Astrocyte (in vitro differentiated cells and primary cell): ENCODE data around the gene IL17D. TPM values are rescaled to one million over a fixed set of nuclear protein-coding genes. Genes with fewer than 3 reads are reported as not detected.

Experiments used
- DNase-seq: peaks from one replicate; pipeline ENCODE4 v3.0.0-alpha.2; 2010; ENCODE audit warnings: low read depth
- FAIRE-seq: peaks from 2 replicates; lab custom pipeline; 2011; peaks lifted over from hg19 to GRCh38; lab: Jason Lieb, UNC
- H2AFZ ChIP-seq: 2 replicates; pipeline ENCODE4 v1.6.0; 2012; ENCODE audit warnings: low read depth, low read length, inconsistent platforms
- H3K27ac ChIP-seq: 2 replicates; pipeline ENCODE4 v1.5.1; 2011; ENCODE audit warnings: low read depth, low read length, inconsistent platforms
- H3K27me3 ChIP-seq: 2 replicates; pipeline ENCODE4 v1.6.0; 2011; ENCODE audit warnings: low read length, inconsistent platforms; ENCODE audit not compliant: insufficient read depth
- H3K36me3 ChIP-seq: 2 replicates; pipeline ENCODE4 v1.5.1; 2011; ENCODE audit warnings: low read length, inconsistent platforms; ENCODE audit not compliant: insufficient read depth
- H3K4me1 ChIP-seq: 2 replicates; pipeline ENCODE4 v1.5.1; 2011; ENCODE audit warnings: low read length, inconsistent platforms; ENCODE audit not compliant: insufficient read depth
- H3K4me2 ChIP-seq: 2 replicates; pipeline ENCODE4 v1.6.0; 2012; ENCODE audit warnings: low read length, inconsistent platforms
- H3K4me3 ChIP-seq: 2 replicates; pipeline ENCODE4 v1.5.1; 2011; ENCODE audit warnings: low read depth, mild to moderate bottlenecking, low read length, inconsistent platforms; ENCODE audit not compliant: insufficient read depth
- H3K79me2 ChIP-seq: 2 replicates; pipeline ENCODE4 v1.6.0; 2012; ENCODE audit warnings: mild to moderate bottlenecking, low read length, inconsistent platforms; ENCODE audit not compliant: insufficient read depth
- H3K9ac ChIP-seq: 2 replicates; pipeline ENCODE4 v1.6.0; 2012; ENCODE audit warnings: mild to moderate bottlenecking, low read length, inconsistent platforms
- H3K9me3 ChIP-seq: 2 replicates; pipeline ENCODE4 v1.5.1; 2012; ENCODE audit warnings: low read depth, mild to moderate bottlenecking, low read length, inconsistent platforms; ENCODE audit not compliant: insufficient read depth
- H4K20me1 ChIP-seq: 2 replicates; pipeline ENCODE4 v1.6.0; 2012; ENCODE audit warnings: low read length, inconsistent platforms; ENCODE audit not compliant: insufficient read depth
- H3K27ac Mint-ChIP-seq: one replicate; pipeline ENCODE4 v1.8.0; 2021; ENCODE audit warnings: mild to moderate bottlenecking, mixed read lengths; ENCODE audit not compliant: unreplicated experiment
- H3K27me3 Mint-ChIP-seq: one replicate; pipeline ENCODE4 v1.8.0; 2021; ENCODE audit warnings: low read depth, mixed read lengths; ENCODE audit not compliant: unreplicated experiment
- H3K36me3 Mint-ChIP-seq: one replicate; pipeline ENCODE4 v1.8.0; 2021; ENCODE audit warnings: low read depth, mixed read lengths; ENCODE audit not compliant: unreplicated experiment
- H3K4me1 Mint-ChIP-seq: one replicate; pipeline ENCODE4 v1.8.0; 2021; ENCODE audit warnings: low read depth, mixed read lengths; ENCODE audit not compliant: unreplicated experiment
- H3K4me3 Mint-ChIP-seq: one replicate; pipeline ENCODE4 v1.8.0; 2021; ENCODE audit warnings: mild to moderate bottlenecking, moderate library complexity, mixed read lengths; ENCODE audit not compliant: unreplicated experiment
- H3K9me3 Mint-ChIP-seq: one replicate; pipeline ENCODE4 v1.8.0; 2021; ENCODE audit warnings: mild to moderate bottlenecking, mixed read lengths; ENCODE audit not compliant: unreplicated experiment
- EZH2 ChIP-seq: IDR thresholded peaks from 2 replicates; pipeline ENCODE4 v1.6.1; 2012; ENCODE audit warnings: mild to moderate bottlenecking, low read length, inconsistent platforms; ENCODE audit not compliant: insufficient read depth
- total RNA-seq: library from RNA; stranded (reverse); gene quantifications from 2 replicates; pipeline ENCODE4 v1.2.1, GENCODE V29; 2021
- TF ChIP-seq, protein P1 (sequence below): IDR thresholded peaks from 2 replicates; pipeline ENCODE4 v1.5.1; 2011; ENCODE audit warnings: low read depth, mild to moderate bottlenecking, inconsistent platforms, low read length, moderate library complexity; ENCODE audit not compliant: insufficient read depth

IL17D gene
- total RNA-seq, 1 donor from 2014 or later, result 1.9 TPM

DNA sequence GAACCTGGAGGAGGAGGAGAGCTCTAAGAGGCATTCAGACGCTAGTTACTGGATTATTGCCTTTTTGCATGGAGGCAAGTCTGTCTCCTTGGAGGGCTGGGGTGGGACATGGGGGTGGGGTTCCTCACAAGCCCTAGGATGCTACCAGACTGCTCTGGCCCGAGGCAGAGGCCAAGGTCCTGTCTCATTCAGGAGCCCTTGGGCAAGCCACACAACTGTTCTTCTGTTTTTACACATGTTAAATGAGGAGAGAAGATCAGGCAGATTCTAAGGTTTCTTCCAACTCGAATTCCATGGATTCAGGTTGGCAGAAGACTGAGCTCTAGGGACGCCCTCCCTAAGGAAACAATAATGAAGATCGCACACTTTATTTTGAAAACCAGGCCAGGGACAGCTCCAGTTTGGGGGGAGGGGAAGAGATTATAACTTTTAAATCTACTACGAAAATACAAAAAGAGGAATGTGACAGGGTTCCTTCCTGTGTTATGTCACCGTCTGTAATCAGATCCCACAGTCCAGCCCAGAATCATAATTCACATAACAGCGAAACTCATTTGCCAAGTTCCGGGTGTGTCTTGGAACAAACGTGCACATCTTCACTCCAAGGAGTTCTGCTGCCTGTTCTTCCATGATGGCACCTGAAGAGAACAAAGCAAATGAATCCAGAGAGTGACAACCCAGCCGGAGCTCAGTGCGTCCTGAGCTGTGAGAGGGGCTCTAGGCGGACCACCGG, 25.2 kb downstream of the IL17D start:
- H3K79me2 ChIP-seq, result no peaks in the 10 kb centered on the region
- H3K4me1 Mint-ChIP-seq, result no peaks in the 10 kb centered on the region
- H3K9me3 ChIP-seq, result no peaks in the 10 kb centered on the region
- H3K4me3 Mint-ChIP-seq, result no peak overlapping the region
- no peak for FAIRE-seq
- H3K36me3 Mint-ChIP-seq, result no peaks in the 10 kb centered on the region
- DNase-seq, result no peak
- H3K27ac ChIP-seq, result no peak overlapping the region
- H2AFZ ChIP-seq, result no peak overlapping the region
- H4K20me1 ChIP-seq, result no peaks in the 10 kb centered on the region
- H3K4me2 ChIP-seq, result no peak overlapping the region
- H3K4me1 ChIP-seq, result no peaks in the 10 kb centered on the region
- no peak overlapping the region for H3K27ac Mint-ChIP-seq
- no peak overlapping the region for H3K4me3 ChIP-seq
- H3K36me3 ChIP-seq, result no peaks in the 10 kb centered on the region
- no peaks in the 10 kb centered on the region for H3K27me3 ChIP-seq
- H3K27me3 Mint-ChIP-seq, result peaks cover 4% of the 10 kb centered on the region
- H3K9me3 Mint-ChIP-seq, result peaks cover 4% of the 10 kb centered on the region
- H3K9ac ChIP-seq, result no peak overlapping the region
- TF ChIP-seq, protein P1, sequence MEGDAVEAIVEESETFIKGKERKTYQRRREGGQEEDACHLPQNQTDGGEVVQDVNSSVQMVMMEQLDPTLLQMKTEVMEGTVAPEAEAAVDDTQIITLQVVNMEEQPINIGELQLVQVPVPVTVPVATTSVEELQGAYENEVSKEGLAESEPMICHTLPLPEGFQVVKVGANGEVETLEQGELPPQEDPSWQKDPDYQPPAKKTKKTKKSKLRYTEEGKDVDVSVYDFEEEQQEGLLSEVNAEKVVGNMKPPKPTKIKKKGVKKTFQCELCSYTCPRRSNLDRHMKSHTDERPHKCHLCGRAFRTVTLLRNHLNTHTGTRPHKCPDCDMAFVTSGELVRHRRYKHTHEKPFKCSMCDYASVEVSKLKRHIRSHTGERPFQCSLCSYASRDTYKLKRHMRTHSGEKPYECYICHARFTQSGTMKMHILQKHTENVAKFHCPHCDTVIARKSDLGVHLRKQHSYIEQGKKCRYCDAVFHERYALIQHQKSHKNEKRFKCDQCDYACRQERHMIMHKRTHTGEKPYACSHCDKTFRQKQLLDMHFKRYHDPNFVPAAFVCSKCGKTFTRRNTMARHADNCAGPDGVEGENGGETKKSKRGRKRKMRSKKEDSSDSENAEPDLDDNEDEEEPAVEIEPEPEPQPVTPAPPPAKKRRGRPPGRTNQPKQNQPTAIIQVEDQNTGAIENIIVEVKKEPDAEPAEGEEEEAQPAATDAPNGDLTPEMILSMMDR, result no peak
- TF ChIP-seq EZH2, result no peak

GRCh38 chr13:20729633-20730585, 26.4 kb downstream of the IL17D start:
- H3K27me3 ChIP-seq, result no peaks in the 10 kb centered on the region
- no peaks in the 10 kb centered on the region for H3K4me1 ChIP-seq
- no peak overlapping the region for H3K9ac ChIP-seq
- H3K27me3 Mint-ChIP-seq, result peaks cover 5% of the 10 kb centered on the region
- H4K20me1 ChIP-seq, result no peaks in the 10 kb centered on the region
- no peak overlapping the region for H3K4me3 Mint-ChIP-seq
- H3K9me3 ChIP-seq, result no peaks in the 10 kb centered on the region
- no peaks in the 10 kb centered on the region for H3K4me1 Mint-ChIP-seq
- no peak overlapping the region for H3K4me3 ChIP-seq
- H3K27ac Mint-ChIP-seq, result no peak overlapping the region
- no peaks in the 10 kb centered on the region for H3K36me3 ChIP-seq
- FAIRE-seq (no peak), DNase-seq (no peak)
- no peak overlapping the region for H2AFZ ChIP-seq
- no peak overlapping the region for H3K27ac ChIP-seq
- H3K79me2 ChIP-seq, result no peaks in the 10 kb centered on the region
- no peaks in the 10 kb centered on the region for H3K36me3 Mint-ChIP-seq
- no peak overlapping the region for H3K4me2 ChIP-seq
- TF ChIP-seq, protein P1, result no peak
- no peak for TF ChIP-seq EZH2
- peaks cover 4% of the 10 kb centered on the region for H3K9me3 Mint-ChIP-seq
